COLO668 (cell line): Measurements from ENCODE around the gene CEP55.

Source experiments
- DNase-seq: peaks from one replicate; lab custom pipeline; 2025; ENCODE audit not compliant: unreplicated experiment; lab: John Stamatoyannopoulos, UW

Gene CEP55

DNA sequence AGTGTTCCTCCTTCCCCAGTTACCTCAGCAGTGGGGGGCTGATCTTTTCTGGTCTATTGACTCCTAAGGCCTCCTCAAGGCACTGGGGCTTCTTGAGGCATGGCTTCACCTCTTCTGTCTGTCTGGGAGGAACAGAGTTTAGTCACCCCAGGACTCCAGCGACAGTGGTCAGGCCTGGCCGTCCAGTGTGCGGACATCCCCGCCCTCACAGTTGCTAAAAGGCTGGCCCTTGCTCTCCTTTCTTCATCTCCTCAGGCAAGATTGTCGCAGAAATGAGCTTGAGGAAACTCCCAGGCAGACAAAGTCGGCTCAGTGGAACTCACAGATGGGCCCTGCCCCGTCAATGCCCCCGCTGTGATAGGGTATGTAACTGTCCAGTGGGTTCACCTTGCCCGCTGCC lies 63.1 kb downstream of the CEP55 start:
- DNase-seq = no peak

DNA sequence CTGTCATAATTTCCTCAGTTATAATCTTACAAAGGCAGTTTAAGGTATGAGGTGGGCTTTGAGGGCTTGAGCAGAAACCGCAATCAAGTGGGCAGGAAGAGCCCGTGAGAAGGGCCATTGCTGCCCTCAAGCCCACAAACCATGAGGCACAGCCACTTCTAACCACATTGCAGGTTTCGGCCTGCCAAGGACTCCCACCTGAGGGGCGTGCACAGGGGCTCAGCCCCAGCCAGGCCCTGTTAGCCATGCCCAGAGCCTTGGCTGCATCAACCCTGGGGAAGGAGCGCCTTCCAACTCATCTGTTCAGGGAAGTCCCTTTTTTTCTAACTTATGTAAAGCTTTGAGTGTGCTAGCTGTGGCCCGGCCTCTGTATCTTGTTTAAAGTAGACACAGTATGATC lies 64.1 kb downstream of the CEP55 start:
- DNase-seq = no peak

DNA sequence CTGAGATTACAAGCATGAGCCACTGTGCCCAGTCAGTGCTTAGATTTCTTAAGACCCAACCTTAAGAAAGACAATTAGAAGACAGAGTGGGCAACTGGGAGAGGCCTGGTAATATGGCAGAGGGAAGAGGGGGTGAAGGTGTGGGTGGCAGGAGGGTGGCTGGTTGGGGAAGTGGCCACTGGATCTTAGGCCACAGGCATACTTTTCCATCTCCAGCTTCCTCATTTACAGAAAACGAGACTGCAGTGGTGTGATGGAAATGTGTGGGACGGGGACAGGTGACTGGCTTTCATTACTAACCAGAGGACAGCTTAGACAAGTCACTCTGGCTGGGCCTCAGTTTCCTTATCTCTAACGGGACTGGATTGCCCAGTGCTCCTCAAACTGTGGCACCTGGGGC lies 69.0 kb downstream of the CEP55 start:
- no peak for DNase-seq

DNA sequence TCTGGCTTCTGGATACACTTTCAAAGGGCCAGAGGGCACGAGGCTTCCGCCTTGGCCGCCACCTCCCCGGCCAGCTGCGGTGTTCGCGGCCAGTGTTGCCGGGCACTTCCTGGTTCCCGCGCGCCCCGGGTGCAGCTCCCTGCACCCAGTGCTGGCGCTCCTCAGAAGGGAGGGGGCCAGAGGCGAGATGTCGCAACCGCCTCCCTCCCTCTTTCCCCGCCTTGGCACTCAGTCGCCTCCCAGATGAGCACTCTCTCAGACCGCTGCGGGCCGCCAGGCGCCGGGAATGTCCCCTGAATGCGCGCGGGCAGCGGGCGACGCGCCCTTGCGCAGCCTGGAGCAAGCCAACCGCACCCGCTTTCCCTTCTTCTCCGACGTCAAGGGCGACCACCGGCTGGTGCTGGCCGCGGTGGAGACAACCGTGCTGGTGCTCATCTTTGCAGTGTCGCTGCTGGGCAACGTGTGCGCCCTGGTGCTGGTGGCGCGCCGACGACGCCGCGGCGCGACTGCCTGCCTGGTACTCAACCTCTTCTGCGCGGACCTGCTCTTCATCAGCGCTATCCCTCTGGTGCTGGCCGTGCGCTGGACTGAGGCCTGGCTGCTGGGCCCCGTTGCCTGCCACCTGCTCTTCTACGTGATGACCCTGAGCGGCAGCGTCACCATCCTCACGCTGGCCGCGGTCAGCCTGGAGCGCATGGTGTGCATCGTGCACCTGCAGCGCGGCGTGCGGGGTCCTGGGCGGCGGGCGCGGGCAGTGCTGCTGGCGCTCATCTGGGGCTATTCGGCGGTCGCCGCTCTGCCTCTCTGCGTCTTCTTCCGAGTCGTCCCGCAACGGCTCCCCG lies 70.2 kb downstream of the CEP55 start, which contains the start of gene FFAR4:
Gene FFAR4 (plus strand): TSS at position 231 of the 842 bp plus-strand sequence. CDS start 56 bp downstream, at position 287.
- peak; percentile 46 for DNase-seq

DNA sequence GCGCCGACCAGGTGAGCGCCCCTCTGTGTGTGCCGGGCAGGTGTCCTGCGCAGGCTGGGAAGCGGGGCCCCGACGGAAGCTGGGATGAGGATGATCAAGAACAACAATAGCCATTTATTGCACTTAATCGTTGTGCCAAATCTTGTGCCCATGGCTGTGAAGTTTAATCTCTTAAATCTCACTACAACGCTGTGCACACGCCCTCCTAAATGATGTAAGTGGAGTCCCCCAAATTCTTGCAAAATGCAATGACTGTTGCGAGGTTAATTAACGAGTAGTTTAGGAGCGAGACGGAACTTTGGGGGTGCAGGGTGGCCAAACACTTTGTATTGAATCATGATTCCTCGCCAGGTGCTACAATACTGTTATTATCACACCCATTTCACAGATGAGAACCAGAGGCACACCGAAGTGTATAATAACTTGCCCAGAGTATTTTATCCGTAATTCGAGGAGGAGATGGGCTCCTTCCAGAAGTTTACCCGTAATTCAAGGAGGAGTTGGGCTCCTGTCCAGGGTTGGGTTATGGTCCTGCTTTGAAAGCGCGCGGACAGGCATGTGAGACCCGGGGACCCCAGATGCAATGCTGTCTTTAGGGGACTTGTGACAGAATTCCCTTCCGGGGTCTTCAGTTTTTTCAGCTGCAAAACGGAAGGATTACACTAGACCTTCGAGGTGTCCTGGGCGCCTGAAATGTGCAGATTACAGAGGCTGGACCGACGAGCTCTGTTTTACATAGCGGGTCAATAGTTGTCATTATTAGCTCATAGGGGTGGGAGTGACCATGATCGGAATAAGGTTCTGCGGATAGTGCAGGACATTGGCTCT lies 71.1 kb downstream of the CEP55 start:
- no peak for DNase-seq

DNA sequence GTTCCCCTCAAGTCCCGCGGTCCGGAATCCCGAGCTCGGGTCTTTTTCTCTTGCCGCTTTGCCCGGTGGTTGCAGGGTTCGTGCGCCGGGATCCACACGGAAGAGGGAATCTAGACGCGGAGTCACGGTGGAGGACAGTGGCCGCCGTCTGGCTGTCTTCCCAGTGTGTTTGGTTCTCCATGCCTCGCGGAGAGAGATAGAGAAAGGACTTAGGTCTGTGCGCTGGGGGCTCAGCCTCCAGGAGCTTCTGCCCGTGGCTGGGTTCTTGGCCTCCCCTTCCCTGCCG lies 71.6 kb downstream of the CEP55 start:
- DNase-seq = peak; percentile 20

DNA sequence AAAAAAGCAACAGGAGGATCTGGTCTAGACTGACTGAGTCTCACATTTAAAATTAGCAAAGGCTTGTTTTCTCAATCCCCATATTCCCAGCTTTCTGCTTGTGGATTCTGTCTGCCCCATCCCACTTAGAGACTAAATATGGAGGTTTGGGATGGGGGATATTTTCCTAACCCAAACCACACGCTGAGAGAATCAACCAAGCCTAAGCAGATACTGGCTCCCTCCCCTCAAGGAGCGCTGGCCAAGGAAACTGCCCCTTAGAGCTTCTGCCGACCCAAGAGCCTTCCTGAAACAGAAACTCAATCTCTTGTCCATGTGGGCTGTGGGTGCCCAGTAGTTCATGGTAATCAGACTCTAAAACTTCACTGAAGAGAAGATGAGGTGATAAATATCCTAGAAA lies 74.0 kb downstream of the CEP55 start:
- DNase-seq = no peak

DNA sequence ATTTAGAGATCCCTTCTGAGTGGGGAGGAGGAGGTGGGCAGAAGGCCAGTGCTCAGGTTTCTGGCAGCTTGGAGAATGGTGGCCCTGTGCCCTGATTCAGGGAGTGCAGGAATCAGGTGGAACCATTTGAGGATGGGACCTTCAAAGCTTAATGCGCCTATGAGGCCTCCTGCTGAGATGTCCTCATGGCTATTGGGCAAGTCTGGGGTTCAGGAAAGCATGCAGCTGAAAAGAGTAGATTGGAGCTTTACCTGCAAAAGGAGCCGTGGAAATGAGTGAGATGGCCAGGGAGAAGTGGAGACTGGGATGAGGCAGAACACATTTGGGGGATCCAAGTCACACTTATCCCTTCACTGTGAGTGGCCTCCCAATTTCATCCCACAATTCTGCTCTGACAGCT lies 76.2 kb downstream of the CEP55 start:
- DNase-seq = no peak

DNA sequence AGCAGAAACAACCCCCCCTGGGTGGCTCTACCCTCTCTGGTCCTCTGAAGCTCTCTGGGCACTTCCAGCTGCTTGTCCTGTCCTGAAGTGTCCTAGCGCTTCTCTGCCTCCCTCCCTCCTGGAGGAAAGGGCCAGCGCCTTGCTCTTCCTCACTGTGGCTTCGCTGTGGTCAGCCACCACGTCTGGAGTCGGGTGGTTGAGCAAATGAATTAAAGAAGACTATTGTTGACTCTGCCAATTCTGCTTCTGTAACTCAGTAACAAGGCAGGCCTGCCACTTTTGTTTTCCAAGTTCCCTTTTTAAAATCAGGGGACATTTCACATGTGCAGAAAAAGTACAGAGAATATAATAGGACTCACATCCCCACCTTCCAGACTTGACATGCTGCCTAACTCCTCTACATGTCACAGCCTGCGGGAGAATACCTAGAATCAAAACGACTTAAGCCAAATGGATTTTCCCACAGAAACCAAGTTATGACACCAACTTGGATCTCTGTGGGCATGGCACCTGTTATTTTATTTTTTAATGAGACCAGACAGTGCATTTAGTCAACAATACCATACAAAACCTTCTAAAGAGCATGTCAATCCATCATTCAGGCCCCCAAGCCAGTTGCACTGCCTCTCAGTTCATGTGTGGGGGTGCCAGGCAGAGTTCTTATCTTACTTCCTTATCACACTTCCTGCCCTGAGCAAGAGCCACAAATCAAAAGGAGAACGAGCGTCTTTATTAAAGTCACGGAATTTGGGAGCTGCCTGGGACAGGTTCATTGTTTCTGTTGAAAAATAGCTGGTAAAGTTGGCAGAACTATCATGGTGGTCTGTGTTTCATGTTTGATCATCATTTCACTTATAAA lies 76.9 kb downstream of the CEP55 start:
- DNase-seq = no peak

DNA sequence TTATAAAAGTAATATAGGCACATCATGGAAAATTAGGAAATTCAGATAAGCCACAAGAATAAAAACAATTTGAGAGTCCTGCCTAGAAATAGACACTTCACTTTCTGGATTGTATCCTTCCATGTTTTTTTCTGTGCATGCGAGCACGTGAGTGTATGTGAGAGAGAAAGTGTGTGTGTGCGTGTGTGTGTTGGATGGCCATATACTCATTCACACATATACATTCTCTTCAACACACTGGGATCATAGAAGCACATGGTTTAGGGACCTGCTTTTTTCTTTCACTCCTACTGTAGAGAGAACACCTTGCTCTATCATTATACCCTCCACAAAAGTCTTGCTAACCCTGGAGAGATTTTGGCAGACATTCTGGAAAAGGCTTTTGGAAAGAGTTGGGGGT lies 77.5 kb downstream of the CEP55 start:
- no peak for DNase-seq

DNA sequence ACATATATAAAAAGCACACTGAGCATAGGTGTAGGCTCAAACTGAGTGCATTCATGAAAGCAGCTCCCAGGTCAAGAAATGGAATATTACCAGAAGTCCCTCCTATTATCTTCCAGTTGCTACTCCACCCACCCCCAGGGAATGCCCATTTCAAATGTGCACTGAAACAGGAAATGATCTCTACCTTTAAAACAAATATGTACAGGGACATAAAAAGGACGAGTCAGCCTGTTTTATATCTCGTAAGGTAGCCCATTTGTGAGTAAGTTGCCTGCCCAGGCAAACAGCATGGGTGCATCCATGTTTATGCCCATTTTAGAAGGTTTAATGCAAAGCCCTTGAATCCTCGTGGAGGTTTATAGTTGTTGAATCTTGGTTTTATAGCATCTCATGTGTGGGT lies 80.5 kb downstream of the CEP55 start:
- DNase-seq = no peak

DNA sequence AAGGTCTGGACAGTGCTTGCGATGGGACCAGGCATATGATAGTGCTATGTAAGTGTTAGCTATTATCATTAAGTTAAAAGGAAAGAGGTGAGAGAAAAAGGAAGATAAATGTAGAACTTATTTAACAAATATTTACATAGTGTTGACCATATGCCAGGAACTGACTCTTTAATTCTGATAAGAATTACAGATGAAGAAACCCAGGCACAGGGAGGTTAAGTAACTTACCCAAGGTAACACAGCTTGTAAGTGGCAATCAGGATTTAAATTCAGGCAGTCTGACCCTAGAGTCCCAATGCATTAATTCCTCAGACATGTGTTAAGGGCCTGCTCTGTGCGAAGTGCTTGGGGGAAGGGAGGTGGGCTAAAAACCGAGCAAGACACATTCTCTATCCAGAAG lies 81.2 kb downstream of the CEP55 start:
- no peak for DNase-seq
